T-helper 17 cell (primary cell): ENCODE data around the gene STX2. TPM values are rescaled to one million over a fixed set of nuclear protein-coding genes. Genes with fewer than 3 reads are reported as not detected.
A peak's percentile ranks its signal among the peaks of the same experiment; 100 is the strongest.

ENCODE experiments used
- ATAC-seq: fragments of 150-1000 bp; cut with Tn5 transposase; 2 replicates; pipeline ENCODE4 v1.10.0; 2021; ENCODE audit warnings: mild to moderate bottlenecking, moderate library complexity
- DNase-seq, 3 donors: peaks; one replicate each; pipeline versions ENCODE4 v3.0.0 to v3.0.0-alpha.2; 2020 to 2021
- H3K9me3 ChIP-seq: one replicate; pipeline ENCODE4 v1.7.0; 2013; ENCODE audit warnings: low read length, mild to moderate bottlenecking; ENCODE audit not compliant: control insufficient read depth, poor library complexity, severe bottlenecking
- H3K27ac Mint-ChIP-seq: one replicate; pipeline ENCODE4 v1.8.0; 2022; ENCODE audit warnings: mild to moderate bottlenecking, moderate library complexity, mixed read lengths
- H3K27me3 Mint-ChIP-seq: one replicate; pipeline ENCODE4 v1.8.0; 2022; ENCODE audit warnings: mixed read lengths
- H3K36me3 Mint-ChIP-seq: one replicate; pipeline ENCODE4 v1.8.0; 2022; ENCODE audit warnings: low read depth, mixed read lengths
- H3K4me1 Mint-ChIP-seq: one replicate; pipeline ENCODE4 v1.8.0; 2022; ENCODE audit warnings: mild to moderate bottlenecking, mixed read lengths
- H3K4me3 Mint-ChIP-seq: one replicate; pipeline ENCODE4 v1.8.0; 2022; ENCODE audit warnings: mild to moderate bottlenecking, moderate library complexity, mixed read lengths
- total RNA-seq, 4 donors: library from RNA in 2 of 4; stranded (reverse) in 2 of 4; gene quantifications; one replicate each; pipeline ENCODE4 v1.2.3 and lab custom pipeline; 2022 to 2026

STX2 gene
- total RNA-seq, 2 donors from 2014 or later = 22.5 to 41.1 TPM

DNA sequence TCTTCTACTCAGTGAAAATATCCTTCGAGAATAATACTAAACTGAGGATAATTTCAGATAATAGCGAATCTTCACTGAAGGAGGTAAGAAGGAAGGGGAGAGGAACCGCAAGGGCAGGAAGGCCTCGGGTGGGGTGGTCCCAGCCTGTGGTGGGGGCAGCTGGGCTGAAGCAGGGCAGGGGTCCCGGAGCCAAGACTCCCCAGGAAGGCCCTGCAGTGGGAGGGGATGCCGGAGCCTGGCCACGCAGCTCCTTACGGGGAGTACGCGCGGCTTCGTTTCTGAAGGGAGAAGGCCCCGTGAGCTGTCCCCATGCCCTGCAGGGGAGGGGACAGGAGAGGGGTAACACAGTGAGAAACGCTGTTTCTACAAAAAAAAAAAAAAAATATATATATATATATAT, 21.2 kb downstream of the STX2 start:
- peaks cover 2% of the 10 kb centered on the region for H3K36me3 Mint-ChIP-seq
- H3K27ac Mint-ChIP-seq = no peak overlapping the region
- no peaks in the 10 kb centered on the region for H3K9me3 ChIP-seq
- no peaks in the 10 kb centered on the region for H3K27me3 Mint-ChIP-seq
- H3K4me1 Mint-ChIP-seq = peaks cover 18% of the 10 kb centered on the region
- peak overlapping the region; percentile 92 for H3K4me3 Mint-ChIP-seq
- ATAC-seq (no peak), DNase-seq (no peak)

DNA sequence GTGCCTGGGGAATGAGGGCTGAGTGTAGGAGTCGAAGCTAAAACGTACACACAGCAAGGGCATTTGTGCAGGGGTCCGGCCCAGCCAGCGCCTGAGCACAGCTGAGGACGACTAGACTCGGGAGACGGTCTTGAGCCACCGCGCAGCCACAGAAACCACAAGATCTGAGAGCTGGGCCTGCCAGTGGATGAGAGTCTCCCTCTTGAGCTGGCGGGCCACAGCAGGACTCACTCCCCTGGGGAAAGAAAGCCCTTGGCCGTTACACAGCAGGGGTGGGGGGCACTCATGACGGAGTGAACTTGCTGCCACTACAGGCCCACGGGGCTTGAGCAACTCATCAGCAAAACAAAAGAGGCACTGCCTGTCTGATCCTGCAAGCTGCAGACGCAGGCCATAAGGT, 23.0 kb downstream of the STX2 start:
- Mint-ChIP-seq H3K4me1 (peaks cover 18% of the 10 kb centered on the region), H3K27me3 (no peaks in the 10 kb centered on the region), H3K4me3 (no peak overlapping the region), H3K36me3 (peaks cover 2% of the 10 kb centered on the region), H3K27ac (no peak overlapping the region)
- ATAC-seq (no peak), DNase-seq (no peak)
- no peaks in the 10 kb centered on the region for H3K9me3 ChIP-seq

DNA sequence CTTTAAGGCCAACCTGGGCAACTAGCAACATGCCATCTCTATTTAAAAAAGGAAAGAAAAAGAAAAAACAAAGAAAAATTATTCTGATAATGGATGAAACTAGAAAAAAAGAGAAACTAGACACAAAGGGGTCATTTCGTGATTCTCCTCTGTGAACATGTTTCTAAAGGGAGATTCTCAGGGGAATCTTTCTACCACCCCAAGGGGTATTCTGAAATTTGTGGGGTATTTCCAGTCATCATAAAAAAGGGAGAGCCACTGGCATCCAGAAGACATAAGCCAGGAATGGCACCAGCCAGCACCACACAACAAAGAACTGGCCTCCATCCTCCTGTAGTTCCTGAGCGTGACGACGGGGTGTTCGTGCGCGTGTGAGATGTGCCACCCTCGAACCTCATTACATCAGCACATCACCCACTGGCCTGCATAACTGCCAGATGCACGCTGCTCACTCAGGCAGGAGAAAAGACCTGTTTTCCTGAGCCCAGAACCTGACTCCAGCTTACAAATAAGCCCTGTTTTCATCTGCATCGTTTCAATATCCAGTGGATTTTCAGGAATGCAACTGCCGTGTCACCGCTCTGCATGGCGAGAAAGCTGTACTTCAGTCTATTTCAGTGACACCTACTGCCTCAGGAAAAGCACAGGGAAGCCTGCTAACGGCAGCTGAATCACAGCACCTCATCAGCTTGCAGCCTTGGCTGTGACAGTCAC, 23.9 kb downstream of the STX2 start:
- no peaks in the 10 kb centered on the region for H3K9me3 ChIP-seq
- H3K4me1 Mint-ChIP-seq = peaks cover 18% of the 10 kb centered on the region
- DNase-seq (no peak), ATAC-seq (no peak)
- no peaks in the 10 kb centered on the region for H3K27me3 Mint-ChIP-seq
- H3K36me3 Mint-ChIP-seq = peaks cover 2% of the 10 kb centered on the region
- no peak overlapping the region for H3K27ac Mint-ChIP-seq
- H3K4me3 Mint-ChIP-seq = no peak overlapping the region

DNA sequence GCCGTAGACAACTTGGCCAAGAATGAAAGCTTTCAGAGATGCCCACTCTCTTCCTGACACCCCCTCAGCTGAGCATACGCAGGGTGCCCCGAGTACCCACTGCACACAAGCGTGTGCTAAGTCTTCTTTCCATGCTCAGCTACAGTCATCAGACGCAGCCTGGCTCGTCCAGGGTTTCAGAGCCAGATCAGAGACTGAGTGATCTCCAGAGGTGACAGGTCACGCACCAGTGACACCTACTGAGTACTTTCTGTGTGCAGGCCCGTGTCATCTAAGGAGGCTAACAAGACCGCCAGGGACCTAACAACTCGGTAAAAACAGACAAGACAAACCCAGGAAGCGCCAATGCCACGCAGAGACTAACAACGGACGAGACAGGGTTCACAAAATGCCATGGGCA, 25.1 kb downstream of the STX2 start:
- peaks cover 4% of the 10 kb centered on the region for H3K36me3 Mint-ChIP-seq
- no peaks in the 10 kb centered on the region for H3K27me3 Mint-ChIP-seq
- peaks cover 17% of the 10 kb centered on the region for H3K4me1 Mint-ChIP-seq
- no peaks in the 10 kb centered on the region for H3K9me3 ChIP-seq
- DNase-seq = no peak
- H3K27ac Mint-ChIP-seq = no peak overlapping the region
- H3K4me3 Mint-ChIP-seq = no peak overlapping the region
- no peak for ATAC-seq

DNA sequence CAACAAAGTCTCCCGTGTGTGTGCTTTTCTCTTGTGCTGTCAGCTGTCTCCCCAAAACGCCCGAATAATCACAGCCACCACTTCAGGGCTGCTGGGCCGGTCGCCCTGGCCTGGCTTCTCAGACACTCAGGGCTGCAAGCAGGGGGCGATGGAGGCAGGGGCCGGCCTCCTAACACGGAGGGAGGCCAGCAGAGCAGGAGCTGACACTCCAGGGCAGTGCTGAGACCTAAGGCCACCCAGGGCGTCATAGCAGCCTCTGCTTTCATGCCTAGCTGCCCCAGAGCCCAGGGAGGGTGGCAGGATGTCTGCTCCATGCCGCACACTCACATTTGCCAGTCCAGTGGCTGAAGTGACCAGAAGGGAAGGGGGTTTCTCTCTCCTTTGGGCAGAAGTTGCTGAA, 25.6 kb downstream of the STX2 start:
- H3K27ac Mint-ChIP-seq = no peak overlapping the region

DNA sequence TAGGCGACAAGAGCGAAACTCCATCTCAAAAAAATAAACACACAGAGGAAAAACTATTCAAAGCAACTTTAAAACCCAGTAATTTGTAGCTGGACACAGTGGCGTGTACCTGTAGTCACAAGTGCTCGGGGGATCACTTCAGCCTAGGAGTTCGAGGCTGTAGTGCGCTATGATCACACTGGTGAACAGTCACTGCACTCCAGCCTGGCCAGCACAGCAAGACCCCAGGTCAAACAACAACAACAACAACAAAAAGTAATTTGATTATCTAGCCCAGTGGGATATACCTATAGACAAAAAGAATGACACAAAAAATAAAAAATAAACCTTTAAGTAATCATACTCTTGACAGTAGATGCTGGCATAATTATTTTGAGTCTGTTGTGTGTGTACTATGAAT, 29.3 kb downstream of the STX2 start:
- Mint-ChIP-seq H3K36me3 (peaks cover 19% of the 10 kb centered on the region), H3K27me3 (no peaks in the 10 kb centered on the region), H3K27ac (no peak overlapping the region), H3K4me1 (peaks cover 5% of the 10 kb centered on the region), H3K4me3 (no peak overlapping the region)
- DNase-seq = no peak
- H3K9me3 ChIP-seq = no peaks in the 10 kb centered on the region
- no peak for ATAC-seq

More for the DNA sequence above, 25.6 kb downstream of the STX2 start:
- H3K4me1 Mint-ChIP-seq = peaks cover 15% of the 10 kb centered on the region
- ATAC-seq = no peak
- H3K9me3 ChIP-seq = no peaks in the 10 kb centered on the region
- H3K4me3 Mint-ChIP-seq = no peak overlapping the region
- DNase-seq = no peak
- no peaks in the 10 kb centered on the region for H3K27me3 Mint-ChIP-seq
- peaks cover 5% of the 10 kb centered on the region for H3K36me3 Mint-ChIP-seq

DNA sequence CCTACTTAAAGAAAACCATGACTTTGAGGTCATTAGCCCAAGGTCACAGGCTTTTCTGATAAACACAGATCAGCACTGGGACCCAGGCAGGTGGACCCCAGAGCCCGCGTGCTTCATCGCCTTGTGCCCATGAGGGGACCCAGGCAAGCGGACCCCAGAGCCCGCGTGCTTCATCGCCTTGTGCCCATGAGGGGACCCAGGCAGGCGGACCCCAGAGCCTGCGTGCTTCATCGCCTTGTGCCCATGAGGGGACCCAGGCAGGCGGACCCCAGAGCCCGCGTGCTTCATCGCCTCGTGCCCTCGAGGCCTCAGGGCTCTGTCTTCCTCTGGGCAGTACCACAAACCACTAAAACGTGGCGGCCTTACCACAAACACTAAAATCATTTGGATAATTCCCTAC, 31.7 kb downstream of the STX2 start:
- Mint-ChIP-seq H3K27ac (peak overlapping the region; percentile 87), H3K36me3 (peaks cover 27% of the 10 kb centered on the region), H3K4me3 (no peak overlapping the region), H3K4me1 (peaks cover 2% of the 10 kb centered on the region), H3K27me3 (no peaks in the 10 kb centered on the region)
- ATAC-seq (no peak), DNase-seq (no peak)
- H3K9me3 ChIP-seq = no peaks in the 10 kb centered on the region

DNA sequence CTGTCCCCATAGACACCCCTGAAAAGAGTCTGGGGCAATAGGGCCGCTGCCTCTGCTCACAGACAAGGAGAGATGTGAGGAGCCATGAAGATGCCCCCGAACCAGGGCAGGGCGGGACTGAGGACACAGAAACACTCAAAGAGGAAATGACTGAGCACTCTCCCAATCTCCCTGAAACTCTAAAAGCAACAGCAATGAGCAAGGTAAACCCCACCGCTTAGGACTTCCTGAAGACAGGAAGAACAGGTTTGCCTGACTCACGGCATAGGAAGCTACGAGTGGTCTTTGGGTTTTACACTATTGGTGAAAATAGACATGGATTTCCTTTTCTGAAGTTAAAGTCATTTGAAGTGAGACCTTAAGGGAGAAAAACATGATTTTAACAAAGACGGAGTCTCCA, 32.5 kb downstream of the STX2 start:
- H3K36me3 Mint-ChIP-seq = peaks cover 27% of the 10 kb centered on the region
- H3K27ac Mint-ChIP-seq = no peak overlapping the region
- no peak overlapping the region for H3K4me3 Mint-ChIP-seq
- no peaks in the 10 kb centered on the region for H3K27me3 Mint-ChIP-seq
- no peak for ATAC-seq
- H3K4me1 Mint-ChIP-seq = peaks cover 2% of the 10 kb centered on the region
- no peaks in the 10 kb centered on the region for H3K9me3 ChIP-seq
- DNase-seq = no peak

DNA sequence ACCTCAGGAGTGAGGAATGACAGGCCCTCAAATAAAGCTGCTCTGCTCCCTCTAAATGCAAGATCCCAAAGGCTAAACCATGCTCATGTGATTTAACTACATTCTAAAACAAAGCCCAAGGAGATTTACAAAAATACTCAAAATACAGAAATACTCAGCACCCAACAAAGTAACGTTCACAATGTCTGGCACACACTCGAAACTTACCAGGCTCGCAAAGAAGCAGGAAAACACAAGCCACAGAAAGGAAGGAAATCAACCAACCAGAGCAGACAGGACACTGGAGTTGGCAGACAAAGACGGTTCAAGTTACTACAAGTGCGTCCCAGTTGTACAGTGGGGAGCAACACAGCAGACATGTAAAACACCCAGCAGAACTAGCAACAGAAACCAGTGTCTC, 33.4 kb downstream of the STX2 start:
- ATAC-seq = no peak
- H3K4me1 Mint-ChIP-seq = peaks cover 2% of the 10 kb centered on the region
- H3K36me3 Mint-ChIP-seq = peaks cover 28% of the 10 kb centered on the region

DNA sequence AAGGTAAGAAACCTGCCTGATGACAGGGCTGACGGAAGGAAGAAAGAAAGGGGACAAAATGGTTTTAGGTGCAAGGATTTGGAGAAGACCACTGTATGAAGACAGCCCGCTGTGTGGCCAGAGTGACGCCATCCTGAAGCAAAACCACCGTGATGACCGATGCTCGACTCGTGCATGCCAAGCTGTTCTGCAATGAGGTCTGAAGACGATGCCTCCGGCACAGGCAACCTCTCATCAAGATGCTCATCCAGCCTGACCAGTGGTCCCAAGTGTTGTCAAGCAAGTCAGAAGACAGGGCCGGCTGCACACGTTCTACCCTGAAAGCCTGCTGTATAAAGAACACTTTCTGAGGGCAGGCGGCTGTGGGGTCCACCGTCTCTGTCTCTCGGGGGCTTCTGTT, 34.8 kb downstream of the STX2 start:
- DNase-seq (no peak), ATAC-seq (no peak)
- H3K9me3 ChIP-seq = no peaks in the 10 kb centered on the region
- Mint-ChIP-seq H3K27me3 (no peaks in the 10 kb centered on the region), H3K36me3 (peaks cover 30% of the 10 kb centered on the region), H3K4me3 (no peak overlapping the region), H3K27ac (peak overlapping the region; percentile 74), H3K4me1 (peaks cover 2% of the 10 kb centered on the region)

More for the DNA sequence above, 33.4 kb downstream of the STX2 start:
- Mint-ChIP-seq H3K27ac (no peak overlapping the region), H3K27me3 (no peaks in the 10 kb centered on the region), H3K4me3 (no peak overlapping the region)
- no peak for DNase-seq
- H3K9me3 ChIP-seq = no peaks in the 10 kb centered on the region

DNA sequence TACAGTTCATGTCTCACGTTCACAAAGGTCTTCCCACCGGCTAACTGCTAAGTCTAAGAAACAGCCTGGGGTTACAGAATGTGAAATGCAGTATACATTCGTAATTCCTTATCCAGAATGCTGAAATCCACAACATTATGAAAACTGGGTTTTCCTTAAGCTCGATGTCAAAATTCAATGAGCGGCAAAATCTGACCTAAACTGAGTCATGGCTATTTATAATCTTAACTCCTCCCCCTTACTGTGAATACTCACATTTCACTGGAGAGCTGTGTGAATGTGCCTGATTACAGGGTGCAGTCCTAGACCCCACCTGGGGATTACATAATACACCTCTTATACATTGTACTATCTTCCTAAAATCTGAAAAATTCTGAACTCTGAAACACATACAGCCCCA, 35.3 kb downstream of the STX2 start:
- Mint-ChIP-seq H3K36me3 (peaks cover 27% of the 10 kb centered on the region), H3K27me3 (no peaks in the 10 kb centered on the region), H3K4me1 (no peaks in the 10 kb centered on the region), H3K27ac (no peak overlapping the region), H3K4me3 (no peak overlapping the region)
- no peak for DNase-seq
- no peak for ATAC-seq
- H3K9me3 ChIP-seq = no peaks in the 10 kb centered on the region

DNA sequence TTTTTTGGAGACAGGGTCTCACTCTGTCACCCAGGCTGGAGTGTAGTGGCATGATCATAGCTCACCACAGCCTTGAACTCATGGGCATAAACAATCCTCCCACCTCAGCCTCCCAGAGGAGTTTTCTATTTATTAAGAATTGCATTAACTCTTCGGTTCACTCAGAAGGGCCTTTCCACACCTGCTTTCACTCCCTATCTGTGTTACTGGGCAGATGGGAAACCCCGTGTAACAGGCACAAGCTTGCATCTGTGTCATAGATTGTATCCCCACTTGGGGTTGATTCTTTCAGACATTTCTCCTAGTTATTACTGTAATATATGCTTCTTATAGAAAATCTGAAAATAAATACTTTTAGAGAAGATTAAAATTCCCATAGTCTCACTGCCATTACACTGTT, 38.7 kb downstream of the STX2 start:
- DNase-seq = no peak
- Mint-ChIP-seq H3K4me3 (no peak overlapping the region), H3K36me3 (peaks cover 15% of the 10 kb centered on the region), H3K27me3 (no peaks in the 10 kb centered on the region), H3K4me1 (peaks cover 13% of the 10 kb centered on the region), H3K27ac (no peak overlapping the region)
- no peaks in the 10 kb centered on the region for H3K9me3 ChIP-seq
- ATAC-seq = no peak

DNA sequence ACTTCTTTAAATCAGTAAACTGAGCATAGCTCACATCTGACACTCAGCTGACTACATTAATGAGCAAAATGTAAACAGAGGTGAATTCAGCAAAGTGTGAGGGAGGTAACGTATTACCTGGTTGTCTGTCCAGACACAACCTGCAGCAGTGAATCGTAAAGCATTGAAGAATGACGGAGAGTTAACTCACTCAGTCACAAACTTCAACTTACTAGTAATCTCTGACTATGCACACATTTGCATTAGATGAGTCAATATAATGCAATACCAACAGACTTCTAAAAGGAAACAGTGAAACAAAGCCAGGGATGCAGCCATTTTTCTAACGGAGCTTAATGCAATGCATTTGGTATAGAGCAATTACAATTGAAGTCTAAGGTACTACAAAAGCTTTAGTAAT, 40.0 kb downstream of the STX2 start:
- no peak overlapping the region for H3K4me3 Mint-ChIP-seq
- ATAC-seq = no peak
- H3K27me3 Mint-ChIP-seq = no peaks in the 10 kb centered on the region
- DNase-seq = no peak
- no peak overlapping the region for H3K27ac Mint-ChIP-seq
- peaks cover 13% of the 10 kb centered on the region for H3K4me1 Mint-ChIP-seq
- H3K36me3 Mint-ChIP-seq = peaks cover 10% of the 10 kb centered on the region
- no peaks in the 10 kb centered on the region for H3K9me3 ChIP-seq

DNA sequence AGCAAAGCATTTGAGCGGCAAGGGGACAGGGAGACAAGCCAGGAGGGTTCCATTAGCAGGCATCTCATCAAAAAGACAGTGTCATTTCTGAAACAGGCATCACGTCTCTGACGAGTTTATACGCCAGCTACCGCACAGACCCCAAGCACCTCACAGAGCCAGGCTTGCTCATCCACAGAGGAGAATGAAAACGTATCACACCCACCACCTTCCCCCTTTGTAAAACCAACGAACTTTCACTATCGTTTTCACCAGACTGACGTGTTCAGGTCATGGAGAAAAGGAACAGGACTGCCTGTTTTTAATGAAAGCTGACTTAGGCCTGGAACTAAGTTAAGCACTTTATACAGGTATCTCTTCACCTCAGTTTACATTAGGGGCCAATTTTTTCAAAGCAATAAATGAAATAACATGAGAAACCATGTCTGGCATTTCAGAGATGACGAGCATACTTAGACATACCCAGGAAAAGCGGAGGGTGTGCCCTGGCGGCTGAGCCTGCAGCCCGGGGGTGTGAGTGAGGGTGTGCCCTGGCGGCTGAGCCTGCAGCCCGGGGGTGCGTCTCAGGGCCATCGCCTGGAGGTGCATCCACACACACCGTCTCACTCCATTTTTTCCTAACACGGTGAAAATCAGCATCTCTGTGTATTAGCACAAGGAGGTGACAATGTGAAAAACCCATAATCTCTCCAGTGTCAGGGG, 41.9 kb downstream of the STX2 start:
- DNase-seq (no peak), ATAC-seq (peak; percentile 93)
- peaks cover 13% of the 10 kb centered on the region for H3K4me1 Mint-ChIP-seq
- peak overlapping the region; percentile 87 for H3K4me3 Mint-ChIP-seq
- peak overlapping the region; percentile 86 for H3K27ac Mint-ChIP-seq
- no peaks in the 10 kb centered on the region for H3K27me3 Mint-ChIP-seq
- no peaks in the 10 kb centered on the region for H3K9me3 ChIP-seq
- peaks cover 3% of the 10 kb centered on the region for H3K36me3 Mint-ChIP-seq
